DLD1 (cell line): ENCODE measurements around the gene TNNI3K.

Experiments used
- in situ Hi-C: cut with HindIII; loops from 2 replicates; pipeline ENCODE4 v1.10.0; 2017; ENCODE audit warnings: low sequenced_read_pairs

The TNNI3K gene

GRCh38 chr1:74496669-74497068, 261.5 kb downstream of the TNNI3K start:
- in situ Hi-C loops = no loop called here

GRCh38 chr1:74498901-74499300, 263.7 kb downstream of the TNNI3K start:
- in situ Hi-C loops = no loop called here

- in situ Hi-C loops = no loop called here
These were observed 267.2 kb downstream of the TNNI3K start for GRCh38 chr1:74502432-74502831.

GRCh38 chr1:74502858-74503257, 267.7 kb downstream of the TNNI3K start:
- in situ Hi-C loops = no loop called here

- in situ Hi-C loops = no loop called here
These were observed 269.1 kb downstream of the TNNI3K start for GRCh38 chr1:74504125-74504932.

- in situ Hi-C loops = no loop called here
These were observed 269.8 kb downstream of the TNNI3K start for GRCh38 chr1:74504933-74505512.

- in situ Hi-C loops = no loop called here
These were observed 270.9 kb downstream of the TNNI3K start for GRCh38 chr1:74505928-74506710.

- in situ Hi-C loops = no loop called here
These were observed 273.3 kb downstream of the TNNI3K start for GRCh38 chr1:74508449-74508848.

- in situ Hi-C loops = no loop called here
These were observed 277.2 kb downstream of the TNNI3K start, which contains the start of gene LRRC53 for GRCh38 chr1:74512170-74512915. Gene LRRC53 (minus strand): TSS chr1:74512611. CDS start chr1:74483349, 29,262 bp downstream.

- in situ Hi-C loops = no loop called here
These were observed 278.5 kb downstream of the TNNI3K start for GRCh38 chr1:74513411-74514300.

GRCh38 chr1:74517599-74518051, 282.4 kb downstream of the TNNI3K start:
- in situ Hi-C loops = no loop called here

GRCh38 chr1:74522148-74522547, 287.0 kb downstream of the TNNI3K start:
- in situ Hi-C loops = no loop called here

- in situ Hi-C loops = no loop called here
These were observed 288.8 kb downstream of the TNNI3K start for GRCh38 chr1:74523873-74524480.

- in situ Hi-C loops = no loop called here
These were observed 291.5 kb downstream of the TNNI3K start for GRCh38 chr1:74526708-74527107.

- in situ Hi-C loops = no loop called here
These were observed 292.9 kb downstream of the TNNI3K start for GRCh38 chr1:74528123-74528522.

GRCh38 chr1:74530892-74531291, 295.7 kb downstream of the TNNI3K start:
- in situ Hi-C loops = no loop called here

GRCh38 chr1:74531796-74532195, 296.6 kb downstream of the TNNI3K start:
- in situ Hi-C loops = no loop called here

GRCh38 chr1:74534241-74534640, 299.1 kb downstream of the TNNI3K start:
- in situ Hi-C loops = no loop called here

- in situ Hi-C loops = no loop called here
These were observed 310.6 kb downstream of the TNNI3K start for GRCh38 chr1:74545821-74546220.
